Measurements from ENCODE around the gene TNPO3.
A peak's percentile ranks its signal among the peaks of the same experiment; 100 is the strongest.

The TNPO3 gene

GRCh38 chr7:128933180-128933891 is 121.6 kb downstream of the TNPO3 start:
- in situ Hi-C loops (cut with MboI; ENCODE audit: low pct_unique_long_range_greater_than_20kb, low sequenced_read_pairs, unreplicated experiment): no loop called here
- no peak for TF ChIP-seq CTCF (IDR thresholded peaks at IDR 0.05; ENCODE audit: extremely low read depth, insufficient read depth, missing control alignments)
- peak; percentile 70 for DNase-seq (ENCODE audit: low spot score)

DNA sequence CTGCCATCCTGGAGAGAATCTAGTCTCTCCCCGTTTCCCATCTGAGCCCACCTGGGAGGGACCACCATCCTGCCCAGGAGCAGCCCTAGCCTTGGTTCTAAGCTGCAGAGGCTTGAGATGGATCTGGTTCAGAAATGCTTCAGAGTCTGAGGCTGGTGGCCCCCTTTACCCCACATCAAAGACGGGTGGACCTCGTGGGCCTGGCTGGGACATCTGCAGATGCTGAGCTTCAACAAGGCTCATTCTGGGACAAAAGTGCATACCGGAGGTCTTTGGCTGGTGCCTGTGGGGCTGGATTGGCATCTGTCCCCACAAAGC is 122.1 kb downstream of the TNPO3 start:
- no peak for TF ChIP-seq CTCF (IDR thresholded peaks at IDR 0.05; ENCODE audit: extremely low read depth, insufficient read depth, missing control alignments)
- in situ Hi-C loops (cut with MboI; ENCODE audit: low pct_unique_long_range_greater_than_20kb, low sequenced_read_pairs, unreplicated experiment): no loop called here
- DNase-seq (ENCODE audit: low spot score): no peak

DNA sequence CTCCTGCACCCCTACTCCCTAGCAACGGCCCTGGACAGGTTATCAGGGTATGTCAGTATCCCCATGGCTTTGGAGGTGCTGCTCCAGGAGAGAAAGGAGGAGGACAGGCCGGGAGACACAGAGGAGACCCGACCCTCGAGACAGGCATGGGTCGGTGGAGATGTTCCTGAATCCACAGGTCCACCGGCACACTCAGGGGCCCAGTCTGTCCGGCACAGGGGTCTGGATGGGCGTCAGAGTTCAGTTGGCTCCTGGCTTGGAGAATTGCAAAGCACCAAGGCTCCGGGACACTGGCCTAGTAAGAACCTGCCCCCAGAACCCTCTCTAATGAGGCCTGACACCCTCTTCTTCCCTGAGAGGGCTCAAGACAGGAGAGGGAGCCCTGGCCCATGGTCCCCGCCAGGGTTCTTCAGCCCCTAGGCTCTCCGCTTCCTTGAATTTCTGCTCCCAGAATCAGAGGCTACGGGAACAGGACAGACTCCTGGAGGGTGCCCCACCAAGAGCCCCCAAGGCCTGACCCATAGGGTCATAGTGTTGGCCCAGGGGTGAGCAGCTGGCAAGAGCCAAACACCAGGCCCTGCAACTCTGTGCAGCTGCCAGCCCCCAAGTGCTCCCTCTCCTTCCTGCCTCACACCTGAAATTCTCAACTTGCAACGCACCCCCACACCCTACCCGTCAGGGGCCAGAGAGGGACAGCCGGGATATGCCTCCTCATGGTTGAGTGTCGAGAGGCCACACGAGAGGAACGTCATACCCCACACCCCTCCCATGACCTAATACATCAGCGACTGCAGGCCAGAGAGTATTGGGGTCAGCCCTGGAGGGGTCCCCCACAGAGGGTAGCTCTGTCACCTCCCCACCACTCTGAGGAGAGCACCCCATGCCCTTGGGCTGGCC is 122.7 kb downstream of the TNPO3 start:
- no peak for DNase-seq (ENCODE audit: low spot score)
- in situ Hi-C loops (cut with MboI; ENCODE audit: low pct_unique_long_range_greater_than_20kb, low sequenced_read_pairs, unreplicated experiment): no loop called here

GRCh38 chr7:128931190-128931798 is 123.6 kb downstream of the TNPO3 start:
- no peak for DNase-seq (ENCODE audit: low spot score)
- in situ Hi-C loops (cut with MboI; ENCODE audit: low pct_unique_long_range_greater_than_20kb, low sequenced_read_pairs, unreplicated experiment): no loop called here
- no peak for TF ChIP-seq CTCF (IDR thresholded peaks at IDR 0.05; ENCODE audit: extremely low read depth, insufficient read depth, missing control alignments)

More for the DNA sequence above, 122.7 kb downstream of the TNPO3 start:
- TF ChIP-seq CTCF (IDR thresholded peaks at IDR 0.05; ENCODE audit: extremely low read depth, insufficient read depth, missing control alignments): no peak

- TF ChIP-seq CTCF (IDR thresholded peaks at IDR 0.05; ENCODE audit: extremely low read depth, insufficient read depth, missing control alignments): no peak
- in situ Hi-C loops (cut with MboI; ENCODE audit: low pct_unique_long_range_greater_than_20kb, low sequenced_read_pairs, unreplicated experiment): no loop called here
- DNase-seq (ENCODE audit: low spot score): no peak
Measured at GRCh38 chr7:128928882-128929788, 125.8 kb downstream of the TNPO3 start.
